Stimulated activated CD8-positive, alpha-beta memory T cell treated with anti-CD3 and anti-CD28 coated beads, Interleukin-15, amount 100 ng/mL, for 24 hours (primary cell): Measurements from ENCODE around the gene MPC2.
"Not testable (repeated sequence)": the region's sequence is repeated elsewhere in the genome, so short reads cannot be mapped to it uniquely, and the experiment has no call there.

Source experiments
- DNase-seq: peaks from one replicate; pipeline ENCODE4 v3.0.0-alpha.2; 2020; ENCODE audit warnings: low read depth

MPC2 gene

DNA sequence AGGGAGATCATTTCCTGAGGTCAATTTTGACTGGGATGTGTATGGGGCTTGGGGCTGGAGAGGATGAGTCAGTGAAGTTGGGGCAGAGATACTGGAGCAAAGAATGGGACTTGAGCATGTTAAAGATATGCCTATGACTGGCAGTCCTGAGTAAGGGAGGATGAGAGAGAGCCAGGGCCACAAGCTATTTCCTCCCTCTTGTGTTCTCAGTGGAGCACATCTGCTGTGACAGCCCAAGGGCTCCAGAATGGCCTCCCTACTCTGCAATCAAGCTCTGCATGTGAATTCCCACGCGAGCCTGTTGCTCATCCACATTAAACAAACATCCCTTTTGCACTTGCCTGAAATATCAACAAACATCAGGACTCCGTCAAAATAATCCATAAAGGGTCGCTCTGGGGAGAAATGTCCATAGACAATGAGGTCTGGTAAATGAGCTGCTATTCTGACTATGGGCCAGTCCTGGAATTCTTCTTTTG lies 32.2 kb downstream of the MPC2 start:
- no peak for DNase-seq

GRCh38 chr1:167900907-167901306 lies 36.0 kb downstream of the MPC2 start:
- DNase-seq: no peak

DNA sequence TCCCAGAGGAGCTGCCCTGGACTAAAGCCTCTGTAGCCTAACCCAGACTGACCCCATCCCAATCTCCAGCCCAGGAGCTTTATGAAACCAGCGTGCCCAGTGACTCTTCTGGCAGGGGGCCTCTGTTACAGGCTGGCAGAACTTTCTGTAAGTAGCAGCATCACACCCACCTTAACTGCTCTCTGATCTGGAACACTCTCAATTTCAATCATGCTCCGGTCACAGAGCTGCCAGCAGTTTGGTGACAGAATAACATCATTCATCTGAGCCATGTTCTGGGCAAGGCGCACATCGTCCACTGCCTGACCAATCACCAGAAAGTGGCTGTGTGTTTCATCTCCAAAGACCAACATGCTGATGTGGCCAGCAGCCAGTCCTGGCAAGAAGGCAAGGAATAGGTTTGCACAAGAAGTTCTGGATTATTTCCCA lies 37.6 kb downstream of the MPC2 start:
- no peak for DNase-seq

DNA sequence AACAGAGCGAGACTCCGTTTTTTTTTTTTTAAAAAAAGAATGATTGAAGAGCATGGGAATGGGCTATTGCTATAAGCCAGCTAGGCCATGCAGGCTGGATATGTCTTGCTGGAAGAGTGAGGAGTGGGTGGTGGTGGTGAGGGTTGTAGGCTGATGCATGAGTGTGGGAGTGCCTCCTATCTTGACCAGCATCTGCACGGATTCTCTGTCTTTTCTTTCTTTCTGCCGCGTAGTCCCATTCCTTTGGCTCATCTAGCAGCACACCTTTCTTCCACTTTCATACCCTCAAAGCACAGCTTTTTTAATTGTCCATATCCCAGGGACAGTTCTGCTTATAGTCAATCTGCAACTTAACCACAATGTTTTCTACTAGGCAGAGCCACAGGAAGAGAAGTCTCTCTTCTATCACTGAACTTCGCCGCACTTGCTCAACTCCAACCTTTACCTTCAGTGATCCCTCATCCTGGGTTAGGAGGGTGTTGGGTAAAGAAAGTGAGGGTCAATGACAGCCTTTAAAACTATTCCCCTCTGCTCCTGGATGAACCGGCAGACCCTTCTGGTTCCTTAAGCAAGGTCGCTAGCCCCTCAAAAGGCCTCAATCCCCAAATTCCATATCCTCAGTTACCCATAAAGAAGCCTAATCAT lies 38.2 kb downstream of the MPC2 start:
- no peak for DNase-seq

GRCh38 chr1:167893798-167894197 lies 43.1 kb downstream of the MPC2 start:
- DNase-seq: no peak

- DNase-seq: no peak
Observed at GRCh38 chr1:167890400-167890799, 46.5 kb downstream of the MPC2 start.

DNA sequence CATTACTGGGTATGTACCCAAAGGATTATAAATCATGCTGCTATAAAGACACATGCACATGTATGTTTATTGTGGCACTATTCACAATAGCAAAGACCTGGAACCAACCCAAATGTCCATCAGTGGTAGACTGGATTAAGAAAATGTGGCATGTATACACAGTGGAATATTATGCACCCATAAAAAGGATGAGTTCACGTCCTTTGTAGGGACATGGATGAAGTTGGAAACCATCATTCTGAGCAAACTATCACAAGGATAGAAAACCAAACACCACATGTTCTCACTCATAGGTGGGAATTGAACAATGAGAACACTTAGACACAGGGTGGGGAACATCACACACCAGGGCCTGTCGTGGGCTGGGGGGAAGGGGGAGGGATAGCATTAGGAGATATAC lies 49.7 kb downstream of the MPC2 start:
- not testable (repeated sequence) for DNase-seq

- no peak for DNase-seq
Observed at GRCh38 chr1:167882376-167882775, 54.5 kb downstream of the MPC2 start.

DNA sequence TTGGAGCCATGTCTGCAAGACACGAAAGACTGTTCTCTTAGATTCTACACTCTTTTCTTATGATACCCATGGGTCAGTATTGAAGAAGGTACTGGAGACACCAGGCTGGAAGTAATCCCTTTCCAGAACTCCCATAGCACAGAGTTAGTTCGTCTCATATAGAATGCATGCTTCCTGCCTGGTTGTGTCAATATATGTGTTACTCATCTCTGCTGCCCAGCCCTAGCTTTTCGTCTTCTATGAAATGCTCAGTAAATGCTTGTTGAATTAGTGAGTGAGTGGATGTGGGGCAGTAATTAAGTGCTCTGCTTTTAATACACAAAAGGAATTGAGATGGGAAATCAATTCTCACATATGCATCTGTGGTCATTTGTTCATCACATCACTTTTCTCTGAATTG lies 55.1 kb downstream of the MPC2 start:
- no peak for DNase-seq

DNA sequence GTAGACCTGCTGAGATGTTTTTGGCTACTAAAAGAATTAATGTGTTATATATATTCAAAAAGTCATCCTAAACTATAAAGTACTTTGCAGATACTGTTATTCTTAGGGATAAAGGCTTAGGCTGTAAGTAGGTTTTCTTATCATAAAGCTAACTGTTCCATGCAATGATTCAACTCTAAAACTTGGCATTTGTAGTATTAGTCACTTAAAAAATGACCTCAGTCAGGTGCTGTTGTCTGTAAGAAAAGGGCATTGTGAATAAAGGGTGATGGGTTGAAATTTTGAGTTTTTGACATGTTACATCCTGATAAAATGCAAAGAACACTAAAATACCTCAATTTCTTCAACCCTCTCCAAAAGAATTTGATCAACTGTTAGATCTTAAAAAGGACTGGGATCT lies 55.8 kb downstream of the MPC2 start:
- no peak for DNase-seq

DNA sequence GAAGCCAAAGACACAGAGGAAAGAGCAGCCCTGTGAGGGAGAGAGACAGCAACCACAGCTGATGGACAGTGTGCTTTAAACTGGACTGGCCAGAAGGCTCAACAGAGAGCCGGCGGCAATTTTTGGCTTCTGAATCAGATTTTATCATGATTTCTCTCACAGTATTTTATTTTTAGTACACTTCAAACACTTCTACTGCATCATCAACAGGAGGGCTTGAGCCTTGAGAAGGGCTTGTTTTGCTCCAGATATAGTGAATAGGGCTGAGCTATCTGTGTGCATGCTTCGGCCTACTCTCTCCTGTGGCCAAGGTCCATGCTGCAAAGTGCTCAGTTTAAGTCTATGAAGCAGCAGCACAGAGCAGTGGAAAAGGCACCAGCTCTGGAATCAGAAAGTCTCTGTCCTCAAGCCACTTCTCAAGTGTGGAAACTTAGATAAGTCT lies 56.3 kb downstream of the MPC2 start:
- DNase-seq: no peak

DNA sequence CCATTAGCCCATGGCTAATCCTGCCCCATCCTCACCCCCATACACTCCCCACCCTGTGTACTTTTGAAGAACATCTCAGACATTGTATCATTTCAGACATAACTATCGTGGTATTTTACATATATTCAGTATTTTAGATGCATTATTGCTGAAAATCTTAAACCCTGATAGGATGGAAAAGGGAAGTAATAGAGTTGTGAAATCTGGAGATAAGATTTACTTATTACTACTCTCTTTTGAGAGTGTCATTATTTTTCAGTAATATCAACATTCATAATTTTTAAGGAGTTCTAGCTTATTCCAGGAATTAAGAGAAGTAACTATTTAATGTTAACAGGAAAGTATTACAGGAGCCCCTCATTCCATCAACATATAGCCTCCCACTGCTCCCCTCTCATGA lies 57.4 kb downstream of the MPC2 start:
- no peak for DNase-seq

GRCh38 chr1:167878372-167879160 lies 58.3 kb downstream of the MPC2 start:
- DNase-seq: no peak

GRCh38 chr1:167876597-167877175 lies 60.2 kb downstream of the MPC2 start:
- DNase-seq: no peak

DNA sequence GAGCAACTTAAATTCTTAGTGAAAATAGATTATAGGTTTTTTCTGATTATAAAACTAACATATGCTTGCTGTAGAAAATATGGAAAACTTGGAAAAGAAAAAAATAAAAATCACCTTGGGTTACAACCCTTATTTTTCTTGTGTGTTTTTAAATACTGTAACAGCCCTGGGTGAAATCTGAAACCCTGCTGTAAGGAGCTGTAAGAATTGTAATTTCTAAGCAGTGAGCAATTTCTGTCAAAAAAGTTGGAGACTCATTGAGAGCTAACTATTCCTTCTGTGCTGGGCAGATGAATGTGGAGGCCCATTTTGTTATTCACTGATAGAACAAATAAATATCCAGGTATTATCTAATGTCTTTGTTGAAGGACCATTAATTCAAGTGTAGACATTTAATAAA lies 65.5 kb downstream of the MPC2 start:
- DNase-seq: no peak

DNA sequence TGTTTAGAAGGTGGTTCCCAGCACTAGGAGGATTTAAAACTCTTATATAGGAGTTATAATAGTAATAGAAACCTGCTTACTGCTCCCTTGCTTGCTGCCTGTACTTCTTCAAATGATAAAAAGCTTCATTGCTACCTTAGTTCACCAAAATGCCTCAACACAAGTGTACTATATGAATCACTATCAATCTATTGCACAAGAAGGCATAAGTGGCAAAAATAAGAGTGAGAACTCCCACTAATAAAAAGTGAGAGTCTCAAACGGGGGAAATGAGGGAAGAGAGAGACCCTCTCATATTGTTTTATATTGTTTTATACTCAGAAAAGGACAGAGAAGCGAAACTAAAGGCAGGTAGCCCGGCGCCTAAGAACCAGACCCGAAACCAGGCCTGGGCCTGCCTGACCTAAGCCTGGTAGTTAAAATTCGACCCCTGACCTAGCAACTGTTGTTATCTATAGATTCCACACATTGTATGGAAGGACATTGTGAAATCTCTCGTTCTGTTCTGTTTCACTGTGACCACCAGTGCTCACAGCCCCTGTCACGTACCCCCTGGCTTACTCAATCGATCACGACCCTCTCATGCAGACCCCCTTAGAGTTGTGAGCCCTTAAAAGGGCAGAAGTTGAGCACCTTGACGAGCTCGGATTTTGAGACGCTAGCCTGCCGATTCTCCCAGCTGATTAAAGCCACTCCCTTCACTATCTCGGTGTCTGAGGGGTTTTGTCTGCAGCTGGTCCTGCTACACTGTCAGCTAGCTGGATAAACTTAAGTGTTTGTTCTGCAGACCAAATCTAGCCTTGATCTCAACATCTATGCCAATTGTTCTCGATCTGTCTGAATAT lies 67.5 kb downstream of the MPC2 start:
- DNase-seq: not testable (repeated sequence)

- not testable (repeated sequence) for DNase-seq
Observed at GRCh38 chr1:167866739-167867414, 70.0 kb downstream of the MPC2 start.
